H9 (cell line): ENCODE data around the gene C17orf58. TPM values are rescaled to one million over a fixed set of nuclear protein-coding genes. Genes with fewer than 3 reads are reported as not detected.

ENCODE experiments used
- DNase-seq: peaks from one replicate; pipeline ENCODE4 v3.0.0-alpha.2; 2017
- H2AFZ ChIP-seq: one replicate; pipeline ENCODE4 v1.6.1; 2013; ENCODE audit warnings: mild to moderate bottlenecking, low read length, control low read depth, moderate library complexity
- H2AK5ac ChIP-seq: 2 replicates; pipeline ENCODE4 v1.6.1; 2013; ENCODE audit warnings: low read length, control low read depth, mixed read lengths; ENCODE audit not compliant: insufficient read length
- H2BK120ac ChIP-seq: one replicate; pipeline ENCODE4 v1.6.1; 2013; ENCODE audit warnings: low read depth, mild to moderate bottlenecking, low read length, control low read depth, inconsistent platforms; ENCODE audit not compliant: poor library complexity, severe bottlenecking
- H2BK12ac ChIP-seq: 2 replicates; pipeline ENCODE4 v1.6.1; 2013; ENCODE audit warnings: low read length, control low read depth, mixed read lengths, low read depth; ENCODE audit not compliant: insufficient read length
- H2BK15ac ChIP-seq: 2 replicates; pipeline ENCODE4 v1.6.1; 2013; ENCODE audit warnings: low read depth, low read length, control low read depth
- H2BK20ac ChIP-seq: one replicate; pipeline ENCODE4 v1.6.1; 2013; ENCODE audit warnings: low read depth, mild to moderate bottlenecking, low read length, control low read depth, inconsistent platforms; ENCODE audit not compliant: poor library complexity, severe bottlenecking
- H2BK5ac ChIP-seq: 2 replicates; pipeline ENCODE4 v1.6.1; 2013; ENCODE audit warnings: low read length, control low read depth, mixed read lengths; ENCODE audit not compliant: insufficient read length
- H3K14ac ChIP-seq: 2 replicates; pipeline ENCODE4 v1.6.1; 2013; ENCODE audit warnings: low read length, control low read depth; ENCODE audit not compliant: insufficient read depth
- H3K18ac ChIP-seq: 2 replicates; pipeline ENCODE4 v1.6.1; 2013; ENCODE audit warnings: low read depth, mild to moderate bottlenecking, mixed read lengths, low read length, control low read depth; ENCODE audit not compliant: insufficient read length
- H3K23ac ChIP-seq: 2 replicates; pipeline ENCODE4 v1.6.1; 2013; ENCODE audit warnings: low read length, control low read depth, mixed read lengths, low read depth; ENCODE audit not compliant: insufficient read length
- H3K23me2 ChIP-seq: 2 replicates; pipeline ENCODE4 v1.6.1; 2013; ENCODE audit warnings: low read depth, mild to moderate bottlenecking, mixed read lengths, low read length, control low read depth; ENCODE audit not compliant: insufficient read length, poor library complexity, severe bottlenecking
- H3K27ac ChIP-seq: 2 replicates; pipeline ENCODE4 v1.5.1; 2013; ENCODE audit warnings: low read length, control low read depth, mixed read lengths, low read depth; ENCODE audit not compliant: insufficient read length
- H3K27me3 ChIP-seq: 2 replicates; pipeline ENCODE4 v1.6.1; 2013; ENCODE audit warnings: low read length, control low read depth, inconsistent platforms; ENCODE audit not compliant: insufficient read depth
- H3K4ac ChIP-seq: 2 replicates; pipeline ENCODE4 v1.6.1; 2013; ENCODE audit warnings: low read depth, mild to moderate bottlenecking, control low read depth, inconsistent platforms, low read length, moderate library complexity
- H3K4me1 ChIP-seq: 2 replicates; pipeline ENCODE4 v1.6.1; 2013; ENCODE audit warnings: low read length, control low read depth, inconsistent platforms; ENCODE audit not compliant: insufficient read depth
- H3K4me2 ChIP-seq: 2 replicates; pipeline ENCODE4 v1.6.1; 2013; ENCODE audit warnings: low read length, control low read depth, mixed read lengths; ENCODE audit not compliant: insufficient read length, insufficient read depth
- H3K56ac ChIP-seq: 2 replicates; pipeline ENCODE4 v1.6.1; 2013; ENCODE audit warnings: low read depth, mild to moderate bottlenecking, mixed read lengths, low read length, control low read depth; ENCODE audit not compliant: insufficient read length
- H3K79me1 ChIP-seq: 2 replicates; pipeline ENCODE4 v1.6.1; 2013; ENCODE audit warnings: low read depth, mild to moderate bottlenecking, moderate library complexity, low read length, control low read depth, inconsistent platforms; ENCODE audit not compliant: insufficient read depth, poor library complexity, severe bottlenecking
- H3K79me2 ChIP-seq: 2 replicates; pipeline ENCODE4 v1.6.1; 2013; ENCODE audit warnings: low read length, control low read depth, inconsistent platforms; ENCODE audit not compliant: insufficient read depth
- H3K9ac ChIP-seq: 2 replicates; pipeline ENCODE4 v1.6.1; 2013; ENCODE audit warnings: low read length, control low read depth, mixed read lengths; ENCODE audit not compliant: insufficient read length; ENCODE audit errors: extremely low read depth
- H3K9me3 ChIP-seq: one replicate; pipeline ENCODE4 v1.6.1; 2013; ENCODE audit warnings: low read depth, low read length, inconsistent platforms; ENCODE audit not compliant: control insufficient read depth
- H3T11ph ChIP-seq: one replicate; pipeline ENCODE4 v1.6.1; 2013; ENCODE audit warnings: mild to moderate bottlenecking, low read length, control low read depth, inconsistent platforms
- H4K20me1 ChIP-seq: one replicate; pipeline ENCODE4 v1.6.1; 2013; ENCODE audit not compliant: control insufficient read depth, insufficient read length, insufficient read depth
- H4K5ac ChIP-seq: 2 replicates; pipeline ENCODE4 v1.6.1; 2013; ENCODE audit warnings: low read depth, mild to moderate bottlenecking, mixed read lengths, low read length, control low read depth; ENCODE audit not compliant: insufficient read length
- H4K8ac ChIP-seq: replicated peaks from 2 replicates; pipeline ENCODE4 v1.6.1; 2013; ENCODE audit warnings: low read length, control low read depth, mixed read lengths, low read depth; ENCODE audit not compliant: insufficient read length
- H4K91ac ChIP-seq: 2 replicates; pipeline ENCODE4 v1.6.1; 2013; ENCODE audit warnings: low read depth, mild to moderate bottlenecking, moderate library complexity, mixed read lengths, low read length, control low read depth; ENCODE audit not compliant: insufficient read length
- H3K27ac Mint-ChIP-seq, 3 experiments: 2 replicates in 2 of 3; 3 replicates in 1 of 3; pipeline ENCODE4 v1.8.0; 2020 to 2021; ENCODE audit warnings: mixed read lengths in 3 of 3, mild to moderate bottlenecking in 1 of 3, moderate library complexity in 1 of 3
- H3K27me3 Mint-ChIP-seq: 2 replicates; pipeline ENCODE4 v1.8.0; 2021; ENCODE audit warnings: low read depth, mild to moderate bottlenecking, moderate library complexity, mixed read lengths
- H3K36me3 Mint-ChIP-seq, 3 experiments: 2 replicates in 2 of 3; 3 replicates in 1 of 3; pipeline ENCODE4 v1.8.0; 2020 to 2021; ENCODE audit warnings: low read depth in 3 of 3, mixed read lengths in 3 of 3; ENCODE audit not compliant: insufficient read depth in 1 of 3
- H3K4me1 Mint-ChIP-seq, 2 experiments: 2 replicates each; pipeline ENCODE4 v1.8.0; 2020; ENCODE audit warnings: mixed read lengths in 2 of 2
- H3K4me3 Mint-ChIP-seq, 2 experiments: 2 replicates in 1 of 2; 3 replicates in 1 of 2; pipeline ENCODE4 v1.8.0; 2020 to 2021; ENCODE audit warnings: mild to moderate bottlenecking in 2 of 2, mixed read lengths in 2 of 2, moderate library complexity in 1 of 2
- H3K9me3 Mint-ChIP-seq, 2 experiments: 2 replicates in 1 of 2; 3 replicates in 1 of 2; pipeline ENCODE4 v1.8.0; 2020; ENCODE audit warnings: mild to moderate bottlenecking in 2 of 2, mixed read lengths in 2 of 2, moderate library complexity in 1 of 2
- WGBS: extraction: QIAGEN DNeasy Blood & Tissue Kit; methylation state at CpG from one replicate; pipeline ENCODE4 v1.1.7; 2013; ENCODE audit warnings: missing lambda C conversion rate, low lambda C conversion rate, mixed read lengths; ENCODE audit not compliant: insufficient read length; ENCODE audit errors: extremely low coverage; 5-methylcytosine and 5-hydroxymethylcytosine counted together
- total RNA-seq: library from RNA; stranded (reverse); gene quantifications from 2 replicates; pipeline ENCODE4 v1.2.1, GENCODE V29; 2021
- TF ChIP-seq, protein P1 (sequence below): fragments of 200-600 bp; sonication (generic); conservative IDR thresholded peaks from 3 replicates; pipeline ENCODE4 v1.8.0; 2021; ENCODE audit warnings: antibody characterized with exemption, mild to moderate bottlenecking

Gene C17orf58
- total RNA-seq, 1 experiment from 2014 or later: 12.3 TPM

DNA sequence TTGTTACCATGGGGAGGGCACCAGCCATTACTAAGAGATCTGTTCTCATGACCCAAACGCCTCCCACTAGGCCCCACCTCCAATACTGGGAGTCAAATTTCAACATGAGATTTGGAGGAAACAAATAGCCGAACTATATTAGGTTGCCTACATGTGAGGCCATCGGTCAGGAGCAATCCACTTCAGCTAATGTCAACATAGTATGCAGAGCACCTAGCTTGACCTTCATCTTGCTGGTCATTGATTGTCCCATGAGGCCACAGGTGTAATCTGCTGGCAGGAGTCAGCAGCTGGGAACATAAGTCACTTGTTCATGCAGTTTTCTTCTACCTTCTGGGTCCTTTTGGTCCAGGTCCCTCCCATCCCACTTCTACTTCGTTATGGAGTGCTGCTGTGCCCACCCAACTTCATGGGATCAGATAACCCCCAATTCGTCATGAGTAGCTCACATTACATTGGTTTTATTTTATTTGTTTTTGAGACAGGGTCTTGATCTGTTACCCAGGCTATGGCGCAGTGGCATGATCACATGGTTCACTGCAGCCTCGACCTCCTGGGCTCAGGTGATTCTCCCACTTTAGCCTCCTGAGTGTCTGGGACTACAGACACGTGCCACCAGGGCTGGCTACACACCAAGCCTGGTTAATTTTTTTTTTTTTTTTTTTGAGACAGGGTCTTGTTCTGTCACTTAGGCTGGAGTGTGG is 33.4 kb upstream of the C17orf58 start:
- no peak overlapping the region for H3K4ac ChIP-seq
- H3K27ac Mint-ChIP-seq: no peak overlapping the region
- no peak overlapping the region for H3K4me3 Mint-ChIP-seq

More for the DNA sequence above, 33.4 kb upstream of the C17orf58 start:
- TF ChIP-seq, protein P1, sequence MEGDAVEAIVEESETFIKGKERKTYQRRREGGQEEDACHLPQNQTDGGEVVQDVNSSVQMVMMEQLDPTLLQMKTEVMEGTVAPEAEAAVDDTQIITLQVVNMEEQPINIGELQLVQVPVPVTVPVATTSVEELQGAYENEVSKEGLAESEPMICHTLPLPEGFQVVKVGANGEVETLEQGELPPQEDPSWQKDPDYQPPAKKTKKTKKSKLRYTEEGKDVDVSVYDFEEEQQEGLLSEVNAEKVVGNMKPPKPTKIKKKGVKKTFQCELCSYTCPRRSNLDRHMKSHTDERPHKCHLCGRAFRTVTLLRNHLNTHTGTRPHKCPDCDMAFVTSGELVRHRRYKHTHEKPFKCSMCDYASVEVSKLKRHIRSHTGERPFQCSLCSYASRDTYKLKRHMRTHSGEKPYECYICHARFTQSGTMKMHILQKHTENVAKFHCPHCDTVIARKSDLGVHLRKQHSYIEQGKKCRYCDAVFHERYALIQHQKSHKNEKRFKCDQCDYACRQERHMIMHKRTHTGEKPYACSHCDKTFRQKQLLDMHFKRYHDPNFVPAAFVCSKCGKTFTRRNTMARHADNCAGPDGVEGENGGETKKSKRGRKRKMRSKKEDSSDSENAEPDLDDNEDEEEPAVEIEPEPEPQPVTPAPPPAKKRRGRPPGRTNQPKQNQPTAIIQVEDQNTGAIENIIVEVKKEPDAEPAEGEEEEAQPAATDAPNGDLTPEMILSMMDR: no peak
- Histone ChIP-seq H3K79me2 (no peaks in the 10 kb centered on the region), H3K23me2 (no peaks in the 10 kb centered on the region), H3K14ac (no peak overlapping the region), H4K20me1 (no peaks in the 10 kb centered on the region), H3K56ac (no peak overlapping the region), H4K5ac (no peak overlapping the region), H3K9ac (no peak overlapping the region), H4K91ac (no peak overlapping the region), H3T11ph (no peak overlapping the region), H2BK120ac (no peak overlapping the region), H3K18ac (no peak overlapping the region), H2BK12ac (no peak overlapping the region), H3K9me3 (no peaks in the 10 kb centered on the region), H3K27ac (no peak overlapping the region), H2BK5ac (no peak overlapping the region), H2BK20ac (no peak overlapping the region), H2BK15ac (no peak overlapping the region), H2AFZ (no peak overlapping the region), H3K23ac (no peak overlapping the region), H3K27me3 (no peaks in the 10 kb centered on the region), H3K4me2 (no peak overlapping the region), H4K8ac (no peak overlapping the region), H2AK5ac (no peak overlapping the region), H3K79me1 (no peaks in the 10 kb centered on the region), H3K4me1 (peaks cover 3% of the 10 kb centered on the region; the same call in 1 of the 2 replicates)
- no peaks in the 10 kb centered on the region for H3K27me3 Mint-ChIP-seq
- WGBS: no CpG with 5 or more reads among the region's 8 CpGs
- peaks cover 26 to 30% of the 10 kb centered on the region in 2 experiments for H3K4me1 Mint-ChIP-seq
- H3K9me3 Mint-ChIP-seq: no peaks in the 10 kb centered on the region
- DNase-seq: no peak
- H3K36me3 Mint-ChIP-seq: no peaks in the 10 kb centered on the region
